ENCODE data around the gene DDX59. TPM values are rescaled to one million over a fixed set of nuclear protein-coding genes. Genes with fewer than 3 reads are reported as not detected.
A peak's percentile ranks its signal among the peaks of the same experiment; 100 is the strongest.

Gene DDX59
- total and polyA plus RNA-seq, 10 of the 15 experiments (the other 5 are each of a cell fraction or from before 2014, with no cell fraction given) = 17.3 to 42.1 (median 23.6) TPM

DNA sequence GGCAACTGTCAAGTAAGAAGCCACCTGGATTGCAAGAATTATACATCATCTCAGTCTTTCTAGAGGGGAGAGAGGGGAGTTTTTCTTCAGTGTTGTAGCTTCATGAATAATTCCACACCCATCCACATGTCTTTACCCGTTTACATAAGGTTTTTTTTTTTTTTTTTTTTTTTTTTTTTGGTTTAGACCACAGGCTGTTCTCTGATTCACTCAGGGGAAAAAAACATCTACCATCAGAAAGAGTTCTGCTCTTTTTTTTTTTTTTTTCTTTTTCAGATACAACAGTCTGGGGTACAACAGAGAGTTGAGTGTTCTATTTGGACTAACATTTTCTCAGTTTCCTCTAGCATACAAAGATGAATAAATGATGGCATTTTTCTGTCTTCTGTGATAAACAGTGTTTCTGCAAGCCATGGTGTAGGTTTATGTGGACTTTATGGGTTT lies 44.3 kb downstream of the DDX59 start (continued):
- TF ChIP-seq, protein P1, sequence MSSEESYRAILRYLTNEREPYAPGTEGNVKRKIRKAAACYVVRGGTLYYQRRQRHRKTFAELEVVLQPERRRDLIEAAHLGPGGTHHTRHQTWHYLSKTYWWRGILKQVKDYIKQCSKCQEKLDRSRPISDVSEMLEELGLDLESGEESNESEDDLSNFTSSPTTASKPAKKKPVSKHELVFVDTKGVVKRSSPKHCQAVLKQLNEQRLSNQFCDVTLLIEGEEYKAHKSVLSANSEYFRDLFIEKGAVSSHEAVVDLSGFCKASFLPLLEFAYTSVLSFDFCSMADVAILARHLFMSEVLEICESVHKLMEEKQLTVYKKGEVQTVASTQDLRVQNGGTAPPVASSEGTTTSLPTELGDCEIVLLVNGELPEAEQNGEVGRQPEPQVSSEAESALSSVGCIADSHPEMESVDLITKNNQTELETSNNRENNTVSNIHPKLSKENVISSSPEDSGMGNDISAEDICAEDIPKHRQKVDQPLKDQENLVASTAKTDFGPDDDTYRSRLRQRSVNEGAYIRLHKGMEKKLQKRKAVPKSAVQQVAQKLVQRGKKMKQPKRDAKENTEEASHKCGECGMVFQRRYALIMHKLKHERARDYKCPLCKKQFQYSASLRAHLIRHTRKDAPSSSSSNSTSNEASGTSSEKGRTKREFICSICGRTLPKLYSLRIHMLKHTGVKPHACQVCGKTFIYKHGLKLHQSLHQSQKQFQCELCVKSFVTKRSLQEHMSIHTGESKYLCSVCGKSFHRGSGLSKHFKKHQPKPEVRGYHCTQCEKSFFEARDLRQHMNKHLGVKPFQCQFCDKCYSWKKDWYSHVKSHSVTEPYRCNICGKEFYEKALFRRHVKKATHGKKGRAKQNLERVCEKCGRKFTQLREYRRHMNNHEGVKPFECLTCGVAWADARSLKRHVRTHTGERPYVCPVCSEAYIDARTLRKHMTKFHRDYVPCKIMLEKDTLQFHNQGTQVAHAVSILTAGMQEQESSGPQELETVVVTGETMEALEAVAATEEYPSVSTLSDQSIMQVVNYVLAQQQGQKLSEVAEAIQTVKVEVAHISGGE (CRISPR knock-in tag; IDR thresholded peaks at IDR 0.05) = no peak
- TF ChIP-seq, protein P2, sequence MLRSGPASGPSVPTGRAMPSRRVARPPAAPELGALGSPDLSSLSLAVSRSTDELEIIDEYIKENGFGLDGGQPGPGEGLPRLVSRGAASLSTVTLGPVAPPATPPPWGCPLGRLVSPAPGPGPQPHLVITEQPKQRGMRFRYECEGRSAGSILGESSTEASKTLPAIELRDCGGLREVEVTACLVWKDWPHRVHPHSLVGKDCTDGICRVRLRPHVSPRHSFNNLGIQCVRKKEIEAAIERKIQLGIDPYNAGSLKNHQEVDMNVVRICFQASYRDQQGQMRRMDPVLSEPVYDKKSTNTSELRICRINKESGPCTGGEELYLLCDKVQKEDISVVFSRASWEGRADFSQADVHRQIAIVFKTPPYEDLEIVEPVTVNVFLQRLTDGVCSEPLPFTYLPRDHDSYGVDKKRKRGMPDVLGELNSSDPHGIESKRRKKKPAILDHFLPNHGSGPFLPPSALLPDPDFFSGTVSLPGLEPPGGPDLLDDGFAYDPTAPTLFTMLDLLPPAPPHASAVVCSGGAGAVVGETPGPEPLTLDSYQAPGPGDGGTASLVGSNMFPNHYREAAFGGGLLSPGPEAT (IDR thresholded peaks at IDR 0.05; ENCODE audit: low read depth) = peak; percentile 80; the same call in 1 of the 2 replicates
- no peak for TF ChIP-seq NRF1 (conservative IDR thresholded peaks at IDR 0.05; ENCODE audit: low read depth, low read length)
- TF ChIP-seq, protein P3, sequence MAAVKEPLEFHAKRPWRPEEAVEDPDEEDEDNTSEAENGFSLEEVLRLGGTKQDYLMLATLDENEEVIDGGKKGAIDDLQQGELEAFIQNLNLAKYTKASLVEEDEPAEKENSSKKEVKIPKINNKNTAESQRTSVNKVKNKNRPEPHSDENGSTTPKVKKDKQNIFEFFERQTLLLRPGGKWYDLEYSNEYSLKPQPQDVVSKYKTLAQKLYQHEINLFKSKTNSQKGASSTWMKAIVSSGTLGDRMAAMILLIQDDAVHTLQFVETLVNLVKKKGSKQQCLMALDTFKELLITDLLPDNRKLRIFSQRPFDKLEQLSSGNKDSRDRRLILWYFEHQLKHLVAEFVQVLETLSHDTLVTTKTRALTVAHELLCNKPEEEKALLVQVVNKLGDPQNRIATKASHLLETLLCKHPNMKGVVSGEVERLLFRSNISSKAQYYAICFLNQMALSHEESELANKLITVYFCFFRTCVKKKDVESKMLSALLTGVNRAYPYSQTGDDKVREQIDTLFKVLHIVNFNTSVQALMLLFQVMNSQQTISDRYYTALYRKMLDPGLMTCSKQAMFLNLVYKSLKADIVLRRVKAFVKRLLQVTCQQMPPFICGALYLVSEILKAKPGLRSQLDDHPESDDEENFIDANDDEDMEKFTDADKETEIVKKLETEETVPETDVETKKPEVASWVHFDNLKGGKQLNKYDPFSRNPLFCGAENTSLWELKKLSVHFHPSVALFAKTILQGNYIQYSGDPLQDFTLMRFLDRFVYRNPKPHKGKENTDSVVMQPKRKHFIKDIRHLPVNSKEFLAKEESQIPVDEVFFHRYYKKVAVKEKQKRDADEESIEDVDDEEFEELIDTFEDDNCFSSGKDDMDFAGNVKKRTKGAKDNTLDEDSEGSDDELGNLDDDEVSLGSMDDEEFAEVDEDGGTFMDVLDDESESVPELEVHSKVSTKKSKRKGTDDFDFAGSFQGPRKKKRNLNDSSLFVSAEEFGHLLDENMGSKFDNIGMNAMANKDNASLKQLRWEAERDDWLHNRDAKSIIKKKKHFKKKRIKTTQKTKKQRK (IDR thresholded peaks at IDR 0.05; ENCODE audit: low read depth, low read length) = no peak
- no peak for TF ChIP-seq CHD2 (IDR thresholded peaks at IDR 0.05; ENCODE audit: borderline replicate concordance, low read depth, low read length)
- TF ChIP-seq IRF4 (IDR thresholded peaks at IDR 0.05; ENCODE audit: low read depth, low read length) = peak; percentile 68; the same call in 1 of the 2 replicates
- peak; percentile 75 for TF ChIP-seq NBN (IDR thresholded peaks at IDR 0.05)
- no peak for TF ChIP-seq ZNF622 (IDR thresholded peaks at IDR 0.05)
- no peak for TF ChIP-seq POLR2AphosphoS5 (IDR thresholded peaks at IDR 0.05; ENCODE audit: low read length)
- TF ChIP-seq, protein P4, sequence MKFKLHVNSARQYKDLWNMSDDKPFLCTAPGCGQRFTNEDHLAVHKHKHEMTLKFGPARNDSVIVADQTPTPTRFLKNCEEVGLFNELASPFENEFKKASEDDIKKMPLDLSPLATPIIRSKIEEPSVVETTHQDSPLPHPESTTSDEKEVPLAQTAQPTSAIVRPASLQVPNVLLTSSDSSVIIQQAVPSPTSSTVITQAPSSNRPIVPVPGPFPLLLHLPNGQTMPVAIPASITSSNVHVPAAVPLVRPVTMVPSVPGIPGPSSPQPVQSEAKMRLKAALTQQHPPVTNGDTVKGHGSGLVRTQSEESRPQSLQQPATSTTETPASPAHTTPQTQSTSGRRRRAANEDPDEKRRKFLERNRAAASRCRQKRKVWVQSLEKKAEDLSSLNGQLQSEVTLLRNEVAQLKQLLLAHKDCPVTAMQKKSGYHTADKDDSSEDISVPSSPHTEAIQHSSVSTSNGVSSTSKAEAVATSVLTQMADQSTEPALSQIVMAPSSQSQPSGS (IDR thresholded peaks at IDR 0.05; ENCODE audit: low read length) = peak; percentile 77; the same call in 1 of the 2 replicates
- TF ChIP-seq SIX5 (IDR thresholded peaks at IDR 0.05; ENCODE audit: low read depth, low read length, severe bottlenecking) = no peak
- TF ChIP-seq FOXM1 (IDR thresholded peaks at IDR 0.05; ENCODE audit: low read depth, low read length) = peak; percentile 82; the same call in 1 of the 2 replicates
- TF ChIP-seq JUNB (IDR thresholded peaks at IDR 0.05) = peak; percentile 81
- TF ChIP-seq RCOR1 (conservative IDR thresholded peaks at IDR 0.05; ENCODE audit: low read depth, low read length) = 0 out of 2 replicates have a peak, but pooled peaks have one; percentile 32
- TF ChIP-seq SIN3A (IDR thresholded peaks at IDR 0.05; ENCODE audit: low read depth, low read length) = no peak
- no peak for TF ChIP-seq ZZZ3 (IDR thresholded peaks at IDR 0.05; ENCODE audit: control insufficient read depth, insufficient read length, low read depth)
- TF ChIP-seq ATF7 (IDR thresholded peaks at IDR 0.05; ENCODE audit: low read depth) = peak; percentile 75
- TF ChIP-seq CHD1 (IDR thresholded peaks at IDR 0.05; ENCODE audit: low read depth, low read length) = no peak
- no peak; the same call in 1 of the 2 replicates for TF ChIP-seq TBL1XR1 (IDR thresholded peaks at IDR 0.05; ENCODE audit: low read depth, low read length)
- TF ChIP-seq GABPA (IDR thresholded peaks at IDR 0.05; ENCODE audit: low read depth) = 0 out of 2 replicates have a peak, but pooled peaks have one; percentile 27
- TF ChIP-seq ESRRA (IDR thresholded peaks at IDR 0.05; ENCODE audit: low read length) = no peak
- no peak for TF ChIP-seq ASH2L (IDR thresholded peaks at IDR 0.05; ENCODE audit: borderline replicate concordance, low read depth)
- TF ChIP-seq TCF3 (IDR thresholded peaks at IDR 0.05; ENCODE audit: borderline replicate concordance, insufficient read depth, low read depth, low read length) = 0 out of 2 replicates have a peak, but pooled peaks have one; percentile 17

Data from GM12878 (cell line).